Measurements from ENCODE around the gene ACAP2. TPM values are rescaled to one million over a fixed set of nuclear protein-coding genes. Genes with fewer than 3 reads are reported as not detected.
"Not testable (repeated sequence)": the region's sequence is repeated elsewhere in the genome, so short reads cannot be mapped to it uniquely, and the experiment has no call there.

The ACAP2 gene, protein sequence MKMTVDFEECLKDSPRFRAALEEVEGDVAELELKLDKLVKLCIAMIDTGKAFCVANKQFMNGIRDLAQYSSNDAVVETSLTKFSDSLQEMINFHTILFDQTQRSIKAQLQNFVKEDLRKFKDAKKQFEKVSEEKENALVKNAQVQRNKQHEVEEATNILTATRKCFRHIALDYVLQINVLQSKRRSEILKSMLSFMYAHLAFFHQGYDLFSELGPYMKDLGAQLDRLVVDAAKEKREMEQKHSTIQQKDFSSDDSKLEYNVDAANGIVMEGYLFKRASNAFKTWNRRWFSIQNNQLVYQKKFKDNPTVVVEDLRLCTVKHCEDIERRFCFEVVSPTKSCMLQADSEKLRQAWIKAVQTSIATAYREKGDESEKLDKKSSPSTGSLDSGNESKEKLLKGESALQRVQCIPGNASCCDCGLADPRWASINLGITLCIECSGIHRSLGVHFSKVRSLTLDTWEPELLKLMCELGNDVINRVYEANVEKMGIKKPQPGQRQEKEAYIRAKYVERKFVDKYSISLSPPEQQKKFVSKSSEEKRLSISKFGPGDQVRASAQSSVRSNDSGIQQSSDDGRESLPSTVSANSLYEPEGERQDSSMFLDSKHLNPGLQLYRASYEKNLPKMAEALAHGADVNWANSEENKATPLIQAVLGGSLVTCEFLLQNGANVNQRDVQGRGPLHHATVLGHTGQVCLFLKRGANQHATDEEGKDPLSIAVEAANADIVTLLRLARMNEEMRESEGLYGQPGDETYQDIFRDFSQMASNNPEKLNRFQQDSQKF
- 43.9 and 60.8 TPM in 2 replicates for total RNA-seq (2014; rRNA removed; shearing (Covaris generic))
- total RNA-seq (2022) = 71.1 and 80.7 TPM in 2 replicates
- percentile 90 among the genes with signal in this experiment for Bru-seq, nascent RNA
- percentile 87 among the genes with signal in this experiment for BruChase-seq, experiment 1, labeled RNA remaining after a 6-hour chase
- percentile 87 among the genes with signal in this experiment for BruChase-seq, experiment 2, labeled RNA remaining after a 2-hour chase
- long read RNA-seq, full-length matches to known transcripts = 13 of 30 reads
- long read RNA-seq, partial matches to known transcripts = 7 of 30 reads
- long read RNA-seq, other reads (novel, unspliced or antisense) = 10 of 30 reads

DNA sequence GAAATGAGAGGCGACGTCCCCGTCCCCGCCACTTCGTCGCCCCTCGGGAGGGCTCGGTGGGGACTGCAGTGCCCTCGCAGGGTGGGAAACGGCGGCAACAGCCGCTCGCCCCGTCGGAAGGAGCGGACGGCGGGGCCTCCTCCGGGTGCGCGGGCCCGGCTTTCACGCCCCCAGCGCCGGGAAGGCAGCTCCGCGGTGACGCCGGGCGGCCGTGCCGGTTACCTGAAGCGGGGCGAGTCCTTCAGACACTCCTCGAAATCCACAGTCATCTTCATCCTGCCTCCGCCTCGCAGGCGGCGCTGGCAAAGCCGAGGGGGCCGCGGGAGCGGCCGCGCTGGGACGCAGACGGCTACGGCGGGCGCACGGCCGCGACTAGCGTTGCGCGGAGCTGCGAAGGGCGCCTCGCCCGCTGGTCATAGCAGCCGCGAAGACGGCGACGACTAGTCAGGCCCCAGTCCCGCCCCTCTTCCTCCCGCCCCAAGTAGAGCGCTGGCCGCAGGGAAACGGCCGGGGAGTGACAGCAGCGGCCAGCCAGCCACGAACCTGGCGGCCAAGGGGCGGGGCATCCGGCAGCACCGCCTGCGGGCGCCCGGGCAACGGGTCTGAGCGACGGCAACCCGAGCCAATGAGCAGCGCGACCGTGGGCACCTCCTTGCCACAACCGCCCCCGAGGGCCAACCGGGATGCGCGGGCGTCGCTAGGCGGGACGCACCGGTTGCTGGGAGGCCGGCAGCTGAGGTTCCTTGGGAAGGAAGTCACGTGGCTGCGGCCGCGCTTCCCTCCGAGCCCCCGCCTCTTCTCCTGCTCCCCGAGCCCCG lies at the start of gene ACAP2:
TSS of gene ACAP2 (minus strand) at position 448 of the 818 bp plus-strand sequence. CDS start at position 275, 173 bp downstream.
- POLR2A ChIA-PET = interaction anchor here (0.6 to 1.7 kb wide), 7 partner anchors 10 to 172 kb away, joined by 3 to 7 read pairs (median 3); no protein-coding TSS in a partner anchor
- no peaks in the 10 kb centered on the region for H3K9me2 ChIP-seq (ENCODE audit: insufficient read depth, low read length)
- DNase-seq (ENCODE audit: low spot score) = peak; percentile 99
- H3K27ac ChIP-seq (ENCODE audit: low read depth, low read length, poor library complexity, severe bottlenecking) = peak within 1 kb of the TSS; percentile 85
- H3K4me3 ChIP-seq (ENCODE audit: low read depth, low read length, poor library complexity, severe bottlenecking) = peak within 1 kb of the TSS; percentile 79
- TF ChIP-seq EZH2phosphoT487 (IDR thresholded peaks at IDR 0.05; ENCODE audit: borderline replicate concordance, low read depth, low read length) = no peak
- TF ChIP-seq CTCF (conservative IDR thresholded peaks at IDR 0.05; ENCODE audit: low read length) = no peak; the same call in 1 of the 2 replicates
- no peaks in the 10 kb centered on the region for H3K9me3 ChIP-seq (ENCODE audit: low read length)
- H3K36me3 ChIP-seq (ENCODE audit: insufficient read depth, low read length) = peaks cover 3% of the 10 kb centered on the region; the same call in 1 of the 2 replicates
- CTCF ChIA-PET (ENCODE audit: unreplicated experiment) = interaction anchor here (0.6 kb wide), 1 partner anchor 1339 kb away, joined by 3 read pairs; no protein-coding TSS in a partner anchor
- peaks cover 18% of the 10 kb centered on the region for H4K20me1 ChIP-seq (ENCODE audit: insufficient read depth, low read length)
- intact Hi-C loops (cut with micrococcal nuclease; ENCODE audit: unreplicated experiment) = loop anchor here (1.0 to 5.0 kb wide), 4 partner anchors 96 to 756 kb away; partner anchors contain the start of gene XXYLT1
- peaks cover 43% of the 10 kb centered on the region for H3K79me2 ChIP-seq (ENCODE audit: insufficient read depth, low read depth, low read length)
- peaks cover 57% of the 10 kb centered on the region for H3K4me1 ChIP-seq (ENCODE audit: insufficient read depth, low read length, poor library complexity, severe bottlenecking)
- peak within 1 kb of the TSS; percentile 95 for H2AFZ ChIP-seq (ENCODE audit: low read length)
- peak within 1 kb of the TSS; percentile 92 for H3K4me2 ChIP-seq (ENCODE audit: low read length)
- BruUV-seq (replicated peaks) = no TSS peak

DNA sequence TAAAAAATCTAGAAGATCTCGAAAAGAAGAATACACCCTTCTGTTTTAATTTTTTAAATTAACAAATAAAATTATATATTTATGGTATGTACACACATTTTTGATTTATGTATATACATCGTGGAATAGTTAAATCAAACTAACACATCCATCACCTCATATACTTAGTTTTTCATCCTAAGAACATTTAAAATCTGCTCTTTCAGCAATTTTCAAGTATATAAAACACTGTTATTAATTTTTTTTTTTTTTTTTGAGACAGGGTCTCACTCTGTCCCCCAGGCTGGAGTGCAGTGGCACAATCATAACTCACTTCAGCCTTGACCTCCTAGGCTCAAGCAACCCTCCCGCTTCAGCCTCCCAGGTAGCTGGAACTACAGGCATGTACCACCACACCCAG lies 32.8 kb upstream of the ACAP2 start:
- Histone ChIP-seq H3K27ac (ENCODE audit: low read depth, low read length, poor library complexity, severe bottlenecking) (no peak overlapping the region), H3K9me3 (ENCODE audit: low read length) (no peaks in the 10 kb centered on the region), H4K20me1 (ENCODE audit: insufficient read depth, low read length) (no peaks in the 10 kb centered on the region), H3K9me2 (ENCODE audit: insufficient read depth, low read length) (no peaks in the 10 kb centered on the region), H2AFZ (ENCODE audit: low read length) (no peak overlapping the region), H3K4me1 (ENCODE audit: insufficient read depth, low read length, poor library complexity, severe bottlenecking) (no peaks in the 10 kb centered on the region), H3K4me2 (ENCODE audit: low read length) (no peak overlapping the region), H3K36me3 (ENCODE audit: insufficient read depth, low read length) (no peaks in the 10 kb centered on the region), H3K4me3 (ENCODE audit: low read depth, low read length, poor library complexity, severe bottlenecking) (no peak overlapping the region), H3K79me2 (ENCODE audit: insufficient read depth, low read depth, low read length) (no peaks in the 10 kb centered on the region)
- intact Hi-C loops (cut with micrococcal nuclease; ENCODE audit: unreplicated experiment) = no loop called here
- ChIA-PET CTCF (ENCODE audit: unreplicated experiment) (no interaction called here), POLR2A (no interaction called here)
- DNase-seq (ENCODE audit: low spot score) = no peak
- no TSS peak for BruUV-seq (replicated peaks)
- TF ChIP-seq CTCF (conservative IDR thresholded peaks at IDR 0.05; ENCODE audit: low read length) = no peak
- no peak for TF ChIP-seq EZH2phosphoT487 (IDR thresholded peaks at IDR 0.05; ENCODE audit: borderline replicate concordance, low read depth, low read length)

GRCh38 chr3:195475116-195475515 lies 32.3 kb upstream of the ACAP2 start:
- H3K9me3 ChIP-seq (ENCODE audit: low read length); H3K9me2 ChIP-seq (ENCODE audit: insufficient read depth, low read length); H4K20me1 ChIP-seq (ENCODE audit: insufficient read depth, low read length); CTCF ChIA-PET (ENCODE audit: unreplicated experiment); H3K4me1 ChIP-seq (ENCODE audit: insufficient read depth, low read length, poor library complexity, severe bottlenecking); H3K4me3 ChIP-seq (ENCODE audit: low read depth, low read length, poor library complexity, severe bottlenecking); H3K36me3 ChIP-seq (ENCODE audit: insufficient read depth, low read length); H3K4me2 ChIP-seq (ENCODE audit: low read length); H3K27ac ChIP-seq (ENCODE audit: low read depth, low read length, poor library complexity, severe bottlenecking); H3K79me2 ChIP-seq (ENCODE audit: insufficient read depth, low read depth, low read length); H2AFZ ChIP-seq (ENCODE audit: low read length); POLR2A ChIA-PET; DNase-seq (ENCODE audit: low spot score); intact Hi-C loops (cut with micrococcal nuclease; ENCODE audit: unreplicated experiment); BruUV-seq (replicated peaks): not testable (repeated sequence)

Data from OCI-LY7 (cell line).